Epithelial cell of umbilical artery (primary cell): ENCODE results near the gene MYEOV. TPM values are rescaled to one million over a fixed set of nuclear protein-coding genes. Genes with fewer than 3 reads are reported as not detected.

ENCODE experiments used
- total RNA-seq: library from RNA; depleted of rRNA; stranded (reverse); fragments of >200 nt; gene quantifications from 2 replicates; pipeline ENCODE4 v1.2.3, GENCODE V29; 2014

The MYEOV gene
- under 0.01 and 0.32 TPM in 2 replicates for total RNA-seq

DNA sequence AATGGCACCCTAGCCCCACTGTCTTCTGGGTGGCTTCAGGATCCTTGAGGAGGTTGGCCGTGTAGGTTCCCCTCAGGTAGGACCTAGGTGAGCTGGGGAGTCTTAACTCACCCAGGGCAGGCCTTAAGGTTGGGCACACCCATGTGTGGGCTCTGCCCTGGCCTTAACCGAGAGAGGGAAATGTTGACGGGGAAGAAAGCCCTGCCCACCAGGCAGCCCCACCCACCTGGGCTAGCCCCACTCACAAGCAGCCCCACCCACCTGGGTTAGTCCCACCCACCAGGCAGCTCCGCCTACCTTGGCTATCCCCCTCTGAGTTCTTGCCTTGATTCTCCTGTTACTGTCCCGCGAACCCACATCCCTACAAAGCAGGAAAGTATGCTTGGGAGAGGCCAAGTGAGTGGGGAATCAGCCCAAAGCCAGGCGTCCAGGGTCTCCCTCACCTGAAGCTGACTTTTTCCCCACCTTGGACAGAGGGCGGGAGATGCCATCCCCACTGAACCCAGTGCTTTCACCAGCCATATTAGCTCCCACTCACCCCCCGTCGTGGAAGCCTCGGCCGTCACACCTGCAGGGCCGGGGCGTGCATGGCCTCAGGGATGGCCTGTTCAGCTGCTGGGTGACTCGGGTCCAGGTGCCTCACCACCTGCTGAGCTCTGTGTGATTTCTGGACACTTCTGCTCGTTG is at the start of gene MYEOV:
Gene MYEOV (plus strand): TSS at position 337 of the 687 bp plus-strand sequence. CDS start 1,200 bp downstream, outside the sequence.

Other genes starting within 250 kb of the MYEOV start
- 7.8 and 11.4 TPM in 2 replicates for gene TPCN2, start 245.2 kb upstream of the MYEOV start, total RNA-seq
- not detected in 2 replicates for gene SMIM38, start 138.2 kb upstream of the MYEOV start, total RNA-seq
- not detected in 2 replicates for gene LINC01488, start 187.5 kb downstream of the MYEOV start, total RNA-seq